Measurements from ENCODE around the gene AWAT1. TPM values are rescaled to one million over a fixed set of nuclear protein-coding genes. Genes with fewer than 3 reads are reported as not detected.

AWAT1 gene
- total and polyA plus RNA-seq, 2 donors (not counting 3 experiments of a cell fraction or from before 2014, with no cell fraction given), result not detected

DNA sequence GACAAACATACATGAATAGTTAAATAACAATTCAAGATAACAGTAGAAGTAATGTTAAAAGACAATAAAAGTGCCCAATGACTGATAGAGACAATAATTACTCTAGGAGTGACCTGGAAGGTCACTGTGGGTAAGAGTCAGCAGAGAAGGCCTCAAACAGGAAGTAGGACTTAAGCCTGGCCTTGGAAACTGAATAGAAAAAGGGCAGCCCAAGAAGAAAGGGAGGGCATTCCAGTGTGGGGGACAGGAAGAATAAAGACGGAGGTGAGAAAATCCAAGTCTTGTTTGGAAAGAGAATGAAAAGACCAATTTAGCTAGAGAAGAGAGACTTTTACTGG is 19.6 kb downstream of the AWAT1 start:
- Histone ChIP-seq H3K9me3 (replicated peaks; ENCODE audit: control insufficient read depth, insufficient read depth, low read length) (no peaks in the 10 kb centered on the region), H3K36me3 (ENCODE audit: control insufficient read depth in 2 of 2, extremely low read depth in 1 of 2, insufficient read depth in 2 of 2, low read length in 2 of 2) (no peaks in the 10 kb centered on the region), H3K9ac (replicated peaks; ENCODE audit: extremely low read depth, insufficient read depth, low read length) (no peak overlapping the region), H3K4me3 (replicated peaks in 1 of 3; ENCODE audit: insufficient read depth in 1 of 3, low read depth in 1 of 3, low read length in 3 of 3) (no peak overlapping the region), H3K27ac (ENCODE audit: insufficient read depth, low read depth, low read length) (no peak overlapping the region), H3K4me2 (ENCODE audit: insufficient read depth, low read length) (no peak overlapping the region), H3K9me1 (replicated peaks; ENCODE audit: control insufficient read depth, extremely low read depth, insufficient read depth, low read length) (no peaks in the 10 kb centered on the region), H2AFZ (ENCODE audit: low read depth, low read length) (no peak overlapping the region), H4K20me1 (replicated peaks; ENCODE audit: control insufficient read depth, extremely low read depth, insufficient read depth, low read length) (no peaks in the 10 kb centered on the region), H3K27me3 (ENCODE audit: control insufficient read depth in 2 of 2, insufficient read depth in 2 of 2, low read length in 2 of 2) (no peaks in the 10 kb centered on the region), H3K79me2 (ENCODE audit: control insufficient read depth, insufficient read depth, low read length) (no peaks in the 10 kb centered on the region), H3K4me1 (ENCODE audit: control insufficient read depth, extremely low read depth, insufficient read depth, low read length) (no peaks in the 10 kb centered on the region)
- POLR2A ChIA-PET, result no interaction called here
- FAIRE-seq, result no peak
- dilution Hi-C loops (cut with MboI; ENCODE audit: extremely low pct_ligation_motif_present, low sequenced_read_pairs) (no loop called here), intact Hi-C loops (cut with micrococcal nuclease) (no loop called here)
- TF ChIP-seq JUN (IDR thresholded peaks at IDR 0.05; ENCODE audit: borderline replicate concordance, insufficient read depth, insufficient read length, low read depth) (no peak), POLR2A (IDR thresholded peaks at IDR 0.05; ENCODE audit: low read depth, low read length) (no peak), FOS (IDR thresholded peaks at IDR 0.05; ENCODE audit: borderline replicate concordance, insufficient read depth, low read length) (no peak), POLR2AphosphoS5 (IDR thresholded peaks at IDR 0.05; ENCODE audit: insufficient read depth, low read depth, low read length) (no peak), MYC (IDR thresholded peaks at IDR 0.05; ENCODE audit: low read depth, low read length) (no peak), GATA2 (IDR thresholded peaks at IDR 0.05; ENCODE audit: insufficient read depth, insufficient read length, low read depth, low read length) (no peak), EZH2 (IDR thresholded peaks at IDR 0.05; ENCODE audit: borderline replicate concordance, low read depth, low read length, severe bottlenecking) (no peak)
- TF ChIP-seq, protein P1, sequence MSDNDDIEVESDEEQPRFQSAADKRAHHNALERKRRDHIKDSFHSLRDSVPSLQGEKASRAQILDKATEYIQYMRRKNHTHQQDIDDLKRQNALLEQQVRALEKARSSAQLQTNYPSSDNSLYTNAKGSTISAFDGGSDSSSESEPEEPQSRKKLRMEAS (IDR thresholded peaks at IDR 0.05; ENCODE audit: insufficient read depth, insufficient read length), result no peak
- TF ChIP-seq, protein P2, sequence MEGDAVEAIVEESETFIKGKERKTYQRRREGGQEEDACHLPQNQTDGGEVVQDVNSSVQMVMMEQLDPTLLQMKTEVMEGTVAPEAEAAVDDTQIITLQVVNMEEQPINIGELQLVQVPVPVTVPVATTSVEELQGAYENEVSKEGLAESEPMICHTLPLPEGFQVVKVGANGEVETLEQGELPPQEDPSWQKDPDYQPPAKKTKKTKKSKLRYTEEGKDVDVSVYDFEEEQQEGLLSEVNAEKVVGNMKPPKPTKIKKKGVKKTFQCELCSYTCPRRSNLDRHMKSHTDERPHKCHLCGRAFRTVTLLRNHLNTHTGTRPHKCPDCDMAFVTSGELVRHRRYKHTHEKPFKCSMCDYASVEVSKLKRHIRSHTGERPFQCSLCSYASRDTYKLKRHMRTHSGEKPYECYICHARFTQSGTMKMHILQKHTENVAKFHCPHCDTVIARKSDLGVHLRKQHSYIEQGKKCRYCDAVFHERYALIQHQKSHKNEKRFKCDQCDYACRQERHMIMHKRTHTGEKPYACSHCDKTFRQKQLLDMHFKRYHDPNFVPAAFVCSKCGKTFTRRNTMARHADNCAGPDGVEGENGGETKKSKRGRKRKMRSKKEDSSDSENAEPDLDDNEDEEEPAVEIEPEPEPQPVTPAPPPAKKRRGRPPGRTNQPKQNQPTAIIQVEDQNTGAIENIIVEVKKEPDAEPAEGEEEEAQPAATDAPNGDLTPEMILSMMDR (IDR thresholded peaks at IDR 0.05; ENCODE audit: extremely low read depth in 1 of 2, insufficient read depth in 1 of 2, low read depth in 1 of 2, low read length in 2 of 2), result no peak
- no peak for DNase-seq (ENCODE audit: low read depth, low spot score)
- CTCF ChIA-PET, result no interaction called here
- BruUV-seq (replicated peaks), result no TSS peak
